Peyer's patch (tissue), 4 donors: ENCODE measurements around the gene NDC80.

Experiments
- CTCF ChIP-seq, 6 experiments: fragments of 450-650 bp in 4 of 6; fragments of 200-600 bp in 2 of 6; sonication (generic) in 1 of 6; IDR thresholded peaks; one replicate each; pipeline ENCODE4 v1.5.1; 2017 to 2019; ENCODE audit warnings: antibody characterized with exemption in 6 of 6, mild to moderate bottlenecking in 3 of 6, moderate library complexity in 1 of 6
- POLR2A ChIP-seq, 2 donors: fragments of 450-650 bp; IDR thresholded peaks; one replicate each; pipeline ENCODE4 v1.5.1; 2017; ENCODE audit warnings: antibody characterized with exemption in 2 of 2, mild to moderate bottlenecking in 2 of 2, moderate library complexity in 2 of 2

GRCh38 chr18:2573408-2573807 is 2.1 kb downstream of the NDC80 start:
- TF ChIP-seq CTCF (IDR thresholded peaks at IDR 0.05) = no peak
- TF ChIP-seq POLR2A (IDR thresholded peaks at IDR 0.05) = no peak
